NCI-H524 treated with DMSO at 0.1 percent for 48 hours (cell line): ENCODE results near the gene TMC2.
"Not testable (repeated sequence)": the region's sequence is repeated elsewhere in the genome, so short reads cannot be mapped to it uniquely, and the experiment has no call there.

Source experiments
- DNase-seq: peaks from one replicate; lab custom pipeline; 2025; lab: John Stamatoyannopoulos, UW

Gene TMC2

DNA sequence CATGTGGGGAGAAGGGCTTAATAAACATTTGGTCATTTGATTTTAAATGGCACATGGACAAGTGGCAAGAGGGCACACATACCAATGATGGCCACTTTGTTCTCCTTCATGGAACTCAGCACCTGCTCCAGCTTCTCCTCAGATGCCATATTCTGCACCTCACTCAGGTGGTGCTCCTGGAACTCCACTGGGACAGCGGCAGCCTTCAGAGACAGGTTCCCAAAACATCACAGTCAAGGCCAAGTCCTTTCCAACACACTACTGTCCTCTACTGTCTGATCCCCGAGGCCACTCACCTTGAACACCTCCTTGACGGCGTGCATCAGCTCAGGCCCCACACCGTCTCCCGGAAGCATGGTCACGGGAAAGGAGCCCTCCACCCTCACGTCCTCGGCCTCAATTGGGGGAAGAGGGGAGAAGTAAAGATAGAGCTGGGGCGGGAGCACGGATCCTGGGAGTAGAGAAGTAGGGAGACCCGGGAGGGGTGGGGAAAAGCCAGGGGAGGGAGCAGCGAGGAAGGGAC, 127.1 kb downstream of the TMC2 start:
- no peak for DNase-seq

DNA sequence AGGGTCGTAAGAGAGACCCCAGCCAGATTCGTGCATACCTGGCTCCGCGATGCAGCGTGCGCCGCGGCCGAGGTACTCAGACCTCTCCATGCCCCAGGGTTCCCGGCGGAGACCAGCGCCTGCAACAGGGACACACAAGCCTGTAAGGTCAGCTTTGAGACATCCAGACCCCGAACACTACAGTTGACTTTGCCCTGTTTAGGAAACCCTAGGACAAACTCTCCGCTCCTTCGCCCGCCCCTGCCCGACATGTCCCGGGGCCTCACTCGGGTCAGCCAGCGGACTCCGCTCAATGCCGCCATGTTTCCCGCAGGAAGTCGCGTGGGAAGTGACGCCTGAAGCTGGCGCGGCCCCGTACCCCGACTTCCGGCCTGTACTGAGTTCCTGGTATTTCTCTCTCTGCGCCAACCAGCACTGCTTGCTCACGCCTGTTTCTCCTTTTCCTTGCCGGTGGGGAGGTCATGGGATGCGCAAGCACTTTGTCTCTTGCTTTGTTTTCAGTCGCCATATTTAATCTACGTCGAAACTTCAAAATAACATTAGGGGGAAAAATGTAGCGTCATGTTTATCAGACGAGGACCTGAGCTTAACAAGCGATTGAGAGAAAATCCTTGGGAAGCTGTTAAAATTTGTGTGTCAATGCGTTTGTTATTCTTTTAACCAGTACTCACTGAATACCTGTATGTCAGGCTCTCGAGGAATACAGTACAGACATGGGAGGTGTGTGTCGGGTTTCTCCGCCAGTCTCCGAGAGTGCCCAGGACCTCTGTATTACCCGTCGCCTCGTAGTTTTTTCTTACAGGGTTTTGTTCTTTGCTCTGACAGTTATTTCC, 127.7 kb downstream of the TMC2 start, which contains the start of gene IDH3B:
Gene IDH3B (minus strand): TSS at position 330 of the 833 bp plus-strand sequence. CDS start 28 bp downstream, at position 302.
- DNase-seq, result peak; percentile 87

DNA sequence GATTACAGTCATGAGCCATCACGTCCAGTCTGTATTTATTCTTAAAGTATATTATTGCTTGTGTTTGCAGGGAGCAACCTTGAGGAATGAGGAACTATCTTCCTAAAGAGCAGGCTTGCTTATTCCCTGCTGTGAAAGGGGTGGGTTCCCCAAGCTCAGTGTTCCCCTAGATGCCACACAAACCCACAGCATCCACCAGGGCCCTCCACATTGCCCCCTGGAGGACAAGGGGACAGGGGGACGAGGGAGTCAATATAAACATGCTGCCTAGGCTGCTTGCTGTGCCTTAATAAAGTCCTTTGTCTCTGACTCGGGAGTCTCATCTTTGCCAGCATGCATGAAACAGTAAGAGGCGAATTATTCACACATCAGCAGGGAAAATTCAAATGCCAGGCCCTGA, 135.6 kb downstream of the TMC2 start:
- DNase-seq, result no peak

DNA sequence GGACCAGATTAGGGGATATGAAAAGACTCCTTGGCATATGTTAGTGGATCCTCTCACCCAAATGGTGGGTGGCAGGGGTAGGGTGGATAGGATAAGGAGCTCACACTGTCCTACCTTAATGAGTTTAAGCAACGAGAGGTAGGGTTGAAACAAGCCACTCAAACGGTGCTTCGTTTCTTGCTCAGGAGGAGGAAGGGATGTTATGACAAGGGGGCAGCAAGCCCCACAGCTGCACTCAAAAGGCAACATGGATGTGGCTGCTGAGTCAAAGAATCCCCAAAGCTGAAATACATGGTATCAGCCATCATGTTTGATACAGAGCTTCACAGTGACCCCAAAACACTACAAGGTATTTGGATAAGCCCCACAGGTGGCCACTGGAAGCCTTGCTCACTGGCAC, 136.1 kb downstream of the TMC2 start:
- no peak for DNase-seq

DNA sequence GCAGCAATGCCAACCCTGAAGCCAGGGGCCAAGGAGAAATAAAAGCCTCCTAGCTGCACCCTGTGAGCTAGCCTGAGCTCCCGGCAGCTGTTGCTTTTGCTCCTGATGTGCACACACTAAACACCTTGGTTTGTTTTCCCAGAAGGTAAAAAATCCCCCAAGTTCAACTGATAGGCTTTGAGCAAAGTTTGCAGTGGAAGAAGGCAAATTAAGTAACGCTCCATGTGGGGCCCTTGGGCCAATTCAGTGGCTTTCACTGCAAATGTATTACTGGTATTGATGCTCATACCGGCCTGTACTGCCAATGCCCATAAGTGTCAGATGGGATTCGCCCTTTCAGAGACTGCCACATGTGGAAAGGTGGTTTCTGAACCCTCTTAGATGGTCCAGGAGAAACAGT, 137.1 kb downstream of the TMC2 start:
- no peak for DNase-seq

- DNase-seq, result no peak
These were observed 143.7 kb downstream of the TMC2 start for GRCh38 chr20:2680046-2680445.

- not testable (repeated sequence) for DNase-seq
These were observed 145.7 kb downstream of the TMC2 start for GRCh38 chr20:2682040-2682439.

GRCh38 chr20:2684817-2685216, 148.4 kb downstream of the TMC2 start:
- not testable (repeated sequence) for DNase-seq

DNA sequence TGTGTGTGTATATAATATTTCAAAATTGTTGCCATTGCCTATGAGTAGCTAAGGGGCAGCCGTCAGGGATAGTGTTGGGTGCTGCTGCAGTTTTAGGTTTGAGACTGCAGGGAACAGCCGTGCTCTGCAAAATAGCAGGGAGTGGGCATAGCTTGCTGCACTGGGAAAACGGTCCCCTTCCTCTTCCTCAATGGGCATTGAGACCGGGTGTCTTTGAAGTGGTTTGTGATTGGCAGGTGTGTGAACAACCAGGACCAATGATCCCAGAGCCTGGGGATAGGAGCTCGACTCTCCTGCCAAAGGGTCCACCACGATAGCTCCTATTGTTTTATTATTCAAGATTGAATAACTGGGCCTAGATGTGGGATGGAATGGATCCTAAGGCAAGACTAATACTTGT, 151.1 kb downstream of the TMC2 start:
- DNase-seq, result no peak

DNA sequence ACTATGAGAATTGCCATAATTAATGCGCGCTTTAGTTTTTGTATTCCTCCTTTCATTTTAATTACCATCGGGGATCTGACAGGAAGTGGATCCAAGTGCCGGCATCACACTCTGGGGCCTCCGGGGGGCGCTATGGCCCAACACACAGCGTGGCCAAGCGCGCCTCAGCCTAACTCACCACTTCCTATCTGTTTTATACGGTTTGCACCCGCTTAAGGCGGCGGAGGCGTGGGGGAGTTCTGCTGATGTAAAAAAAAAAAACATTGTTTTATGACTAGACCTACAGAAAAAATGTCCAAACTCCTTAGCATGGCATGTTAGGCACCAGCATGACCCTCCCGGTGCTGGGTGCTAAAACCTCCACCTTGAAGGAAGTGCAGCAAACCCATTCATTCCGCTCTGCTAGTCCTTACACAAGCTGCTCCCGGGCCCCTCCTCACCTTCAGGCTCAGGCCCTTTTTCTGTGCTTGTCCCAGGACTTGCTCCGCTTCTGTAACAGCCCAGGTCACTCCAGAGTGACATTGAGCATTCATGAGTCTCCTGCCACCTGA, 151.7 kb downstream of the TMC2 start:
- DNase-seq, result no peak

DNA sequence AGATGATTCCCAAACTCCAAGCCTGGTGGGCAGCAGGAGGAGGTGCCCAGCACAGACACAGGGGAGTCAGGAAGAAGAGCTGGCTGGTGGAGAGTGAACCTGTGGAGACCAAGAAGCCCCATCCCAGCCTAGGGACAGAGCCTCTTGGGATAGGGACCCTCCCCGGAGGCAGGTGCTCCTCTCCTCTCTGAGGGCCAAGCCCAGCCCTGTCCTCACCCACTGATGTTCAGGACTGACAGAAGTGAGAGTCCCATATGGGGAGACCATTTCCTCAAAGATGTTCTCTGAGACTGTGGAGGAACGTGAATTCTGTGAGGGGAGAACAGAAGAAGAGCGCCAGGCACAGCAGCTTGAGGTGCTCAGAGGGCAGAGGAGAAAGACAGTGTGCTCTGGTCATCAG, 153.8 kb downstream of the TMC2 start:
- no peak for DNase-seq

- DNase-seq, result no peak
These were observed 154.3 kb downstream of the TMC2 start for GRCh38 chr20:2690718-2691117.

DNA sequence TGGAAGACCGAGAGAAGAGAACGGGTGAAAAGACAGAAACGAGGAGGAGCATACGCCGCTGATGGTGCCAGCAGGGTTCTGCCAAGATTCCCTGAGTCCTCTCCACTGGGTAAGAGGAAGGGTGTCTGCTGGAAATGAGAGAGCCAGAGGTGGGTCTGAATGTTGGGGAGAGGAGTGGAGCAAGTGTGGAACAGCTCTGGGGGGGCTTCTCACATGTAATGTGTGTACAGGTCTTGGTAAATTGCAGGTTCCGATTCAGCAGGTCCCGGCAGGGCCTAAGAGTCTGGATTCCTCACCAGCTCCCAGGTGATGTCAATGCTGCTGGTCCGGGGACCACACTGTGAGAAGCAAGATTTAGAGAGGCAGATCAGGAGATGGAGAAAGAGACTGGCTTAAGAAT, 154.8 kb downstream of the TMC2 start:
- no peak for DNase-seq
